ENCODE measurements around the gene IGF1.

Gene IGF1

DNA sequence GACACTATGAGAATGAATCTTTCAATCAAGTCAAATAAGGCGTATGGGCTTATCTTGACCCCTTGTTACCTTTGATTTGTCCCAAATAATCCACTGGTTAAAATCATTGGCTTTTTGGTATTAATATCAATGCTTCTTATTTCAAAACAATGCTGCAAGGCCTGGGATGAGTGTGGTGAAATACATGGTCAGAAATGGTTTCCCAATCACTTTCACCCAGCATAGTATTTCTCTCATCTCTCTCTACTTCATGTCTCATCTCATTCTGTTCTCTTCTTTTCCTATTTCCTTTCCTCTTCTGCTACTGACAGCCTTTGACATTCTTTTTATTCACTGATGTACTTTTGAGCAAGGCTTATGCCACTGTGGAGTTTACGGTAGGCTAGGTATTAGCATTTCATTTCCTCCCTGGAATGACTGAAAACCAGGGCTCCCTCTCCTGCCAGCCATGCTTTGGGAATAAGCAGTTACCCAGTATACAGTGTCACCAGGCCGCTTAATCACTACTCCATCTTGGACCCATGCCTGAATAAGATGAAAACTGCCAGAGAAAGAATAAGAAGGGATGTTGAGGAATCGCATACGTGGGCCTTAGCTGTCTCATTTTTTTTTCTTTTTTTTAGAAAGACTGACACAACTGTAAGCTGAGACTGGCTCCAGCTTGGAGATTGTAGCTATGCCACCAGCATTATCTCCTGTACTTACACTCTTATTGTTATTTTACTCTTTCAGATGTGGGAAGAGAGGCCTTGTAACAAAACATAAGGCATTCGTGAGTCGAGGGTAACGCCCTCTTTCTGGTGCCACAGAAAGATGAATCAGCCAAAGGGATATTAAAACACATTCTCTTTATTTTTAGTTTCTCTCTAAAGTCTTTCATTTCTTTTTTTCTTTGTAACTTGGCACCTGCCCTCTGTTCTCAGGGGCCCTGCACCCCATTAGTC is 53.5 kb downstream of the IGF1 start:
- DNase-seq (ENCODE audit: low read depth) = no peak

GRCh38 chr12:102425109-102426039 is 55.0 kb downstream of the IGF1 start:
- DNase-seq (ENCODE audit: low read depth) = no peak

GRCh38 chr12:102423462-102423861 is 56.9 kb downstream of the IGF1 start:
- no peak for DNase-seq (ENCODE audit: low read depth)

GRCh38 chr12:102421802-102422583 is 58.4 kb downstream of the IGF1 start:
- DNase-seq (ENCODE audit: low read depth) = no peak

- DNase-seq (ENCODE audit: low read depth) = no peak
Measured at GRCh38 chr12:102419094-102419764, 61.1 kb downstream of the IGF1 start.

DNA sequence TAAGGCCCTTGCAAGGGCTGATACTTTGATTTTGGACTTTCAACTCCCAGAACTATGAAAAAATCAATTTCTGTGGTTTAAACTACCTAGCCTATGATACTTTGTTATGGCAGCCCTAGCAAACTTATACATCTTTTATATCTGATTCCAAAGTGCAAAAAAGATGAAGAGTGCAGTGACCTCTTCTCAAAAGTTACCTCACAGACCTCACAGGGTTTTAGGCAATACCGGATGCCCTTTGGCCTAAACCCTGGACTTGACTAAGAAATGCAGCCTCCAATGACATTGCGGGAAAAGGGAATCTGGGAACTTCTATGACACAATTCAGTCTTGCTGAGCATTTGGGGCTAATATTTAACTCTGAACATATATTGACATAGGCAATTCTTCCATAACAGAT is 63.3 kb downstream of the IGF1 start:
- DNase-seq (ENCODE audit: low read depth) = no peak

- DNase-seq (ENCODE audit: low read depth) = no peak
Measured at GRCh38 chr12:102415515-102415914, 64.8 kb downstream of the IGF1 start.

GRCh38 chr12:102413396-102413795 is 67.0 kb downstream of the IGF1 start:
- DNase-seq (ENCODE audit: low read depth) = no peak

- no peak for DNase-seq (ENCODE audit: low read depth)
Measured at GRCh38 chr12:102410511-102410910, 69.9 kb downstream of the IGF1 start.

DNA sequence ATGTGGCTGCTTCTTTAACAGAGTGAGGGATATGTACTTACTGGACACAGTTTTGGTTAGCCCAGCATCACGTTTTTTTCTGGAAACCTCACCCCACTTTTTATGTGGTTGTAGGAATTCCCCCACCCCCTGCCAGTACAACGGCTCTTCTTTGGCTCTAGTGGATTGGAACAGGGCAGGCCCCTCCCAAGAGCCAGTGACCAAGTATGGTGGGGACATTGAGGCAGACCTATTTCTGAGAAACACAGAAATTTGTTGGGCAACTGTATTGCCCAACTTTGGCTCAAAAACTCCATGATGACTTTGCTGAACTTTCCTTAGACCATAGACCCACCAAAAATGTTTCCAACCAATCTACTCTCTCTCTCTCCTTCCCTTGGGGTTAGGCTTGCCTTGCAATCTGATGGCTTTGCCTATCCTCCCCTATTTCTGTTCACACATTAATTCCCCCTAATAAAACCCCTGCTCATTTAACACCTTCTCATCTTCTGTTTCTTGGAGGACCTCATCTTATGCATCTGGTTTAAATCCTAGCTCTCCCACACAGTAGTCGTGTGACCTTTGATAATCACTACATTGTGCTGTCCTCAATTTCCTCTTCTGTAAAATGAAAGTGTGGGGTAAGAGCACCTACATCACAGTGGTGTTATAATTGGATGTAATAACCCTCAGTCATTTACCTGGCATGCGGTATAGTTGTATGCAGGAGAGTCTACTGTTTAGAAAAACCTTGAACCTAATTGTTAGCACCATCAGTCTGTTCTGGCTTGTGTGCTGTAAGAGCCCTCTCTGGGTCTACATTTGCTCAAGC is 71.7 kb downstream of the IGF1 start:
- DNase-seq (ENCODE audit: low read depth) = no peak

- DNase-seq (ENCODE audit: low read depth) = no peak
Measured at GRCh38 chr12:102407776-102408486, 72.4 kb downstream of the IGF1 start.

DNA sequence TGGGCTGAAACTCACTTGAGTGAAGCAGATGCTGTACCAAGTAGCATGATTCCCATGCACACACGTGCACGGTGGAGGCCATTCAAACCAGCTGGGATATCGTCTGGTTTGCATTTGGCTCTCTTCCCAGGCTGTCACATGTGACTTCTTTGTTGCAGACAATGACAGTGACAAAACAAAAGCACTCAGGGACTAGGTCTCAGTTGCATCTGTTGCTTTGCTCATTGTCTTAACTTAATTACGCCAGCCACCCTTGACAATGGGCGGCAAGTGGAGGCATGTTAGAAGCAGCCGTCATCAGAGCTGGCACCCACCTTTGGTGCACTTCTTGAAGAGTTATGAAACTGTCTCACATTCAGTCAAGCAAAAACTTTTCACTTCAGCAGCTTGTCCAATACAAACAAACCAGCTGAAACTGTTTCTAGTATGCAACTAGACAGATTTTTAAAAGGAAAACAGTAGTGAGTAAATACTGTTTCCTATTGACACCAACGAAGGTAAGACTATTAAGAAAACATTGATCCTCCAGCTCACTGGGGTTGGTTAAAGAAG is 74.3 kb downstream of the IGF1 start:
- no peak for DNase-seq (ENCODE audit: low read depth)

- DNase-seq (ENCODE audit: low read depth) = no peak
Measured at GRCh38 chr12:102401087-102401486, 79.3 kb downstream of the IGF1 start.

GRCh38 chr12:102399653-102400052 is 80.7 kb downstream of the IGF1 start:
- no peak for DNase-seq (ENCODE audit: low read depth)

DNA sequence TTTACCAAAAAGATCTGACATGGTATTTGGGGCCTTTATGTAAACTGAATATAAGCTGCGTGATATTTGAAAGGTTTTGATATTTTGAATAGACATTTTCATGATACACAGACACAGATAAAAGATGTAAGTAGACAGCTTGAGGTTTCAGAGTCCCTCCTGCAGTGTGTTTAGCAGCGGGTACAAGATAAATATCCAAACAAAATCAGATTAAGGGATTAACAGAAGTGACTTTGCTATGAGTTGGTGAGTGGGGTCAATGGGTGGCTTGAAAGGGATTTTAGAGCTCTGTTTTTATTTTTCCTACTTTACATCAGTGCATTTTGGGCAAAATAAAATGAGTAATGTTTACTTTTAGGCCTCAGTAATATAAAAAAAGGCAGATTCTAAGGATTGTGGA is 84.1 kb downstream of the IGF1 start:
- DNase-seq (ENCODE audit: low read depth) = no peak

DNA sequence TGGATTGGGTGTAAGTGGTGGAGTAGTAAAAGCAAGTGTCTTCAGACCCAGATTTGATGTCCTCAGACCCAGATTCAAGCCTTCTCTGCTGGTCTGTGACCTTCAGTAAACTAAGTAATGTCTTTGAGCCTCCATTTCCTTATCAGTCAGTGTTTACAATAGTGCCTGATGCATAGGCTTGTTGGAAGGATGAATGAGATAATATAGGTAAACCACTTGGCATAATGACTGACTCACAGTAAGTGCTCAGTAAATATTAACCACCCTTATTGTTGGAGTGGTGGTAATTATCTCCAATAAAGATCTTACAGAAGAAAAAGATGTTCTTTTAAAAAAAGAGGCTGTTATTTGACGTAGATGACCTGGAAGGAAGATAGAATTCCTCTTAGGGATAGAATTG is 86.2 kb downstream of the IGF1 start:
- no peak for DNase-seq (ENCODE audit: low read depth)

GRCh38 chr12:102390068-102390467 is 90.3 kb downstream of the IGF1 start:
- no peak for DNase-seq (ENCODE audit: low read depth)

- DNase-seq (ENCODE audit: low read depth) = no peak
Measured at GRCh38 chr12:102388469-102388868, 91.9 kb downstream of the IGF1 start.

GRCh38 chr12:102385343-102385742 is 95.0 kb downstream of the IGF1 start:
- DNase-seq (ENCODE audit: low read depth) = no peak

Data from fibroblast of the conjunctiva (primary cell).